ENCODE data around the gene CRTC1.

GRCh38 chr19:18746401-18747325, 63.2 kb downstream of the CRTC1 start:
- TF ChIP-seq CTCF (IDR thresholded peaks at IDR 0.05 in 8 of 11, conservative IDR thresholded peaks at IDR 0.05 in 3 of 11) (no peak), POLR2A (IDR thresholded peaks at IDR 0.05) (no peak), POLR2AphosphoS5 (IDR thresholded peaks at IDR 0.05) (no peak)
